ENCODE measurements around the gene OPRL1.

- no peak for TF ChIP-seq CTCF (IDR thresholded peaks at IDR 0.05)
- TF ChIP-seq POLR2A (IDR thresholded peaks at IDR 0.05) = no peak
These were observed 56.3 kb downstream of the OPRL1 start for GRCh38 chr20:64136004-64136710.

Data from esophagus squamous epithelium (tissue), 4 donors.